Chondrocyte (in vitro differentiated cells): ENCODE measurements around the gene SLIT3. TPM values are rescaled to one million over a fixed set of nuclear protein-coding genes. Genes with fewer than 3 reads are reported as not detected.

Source experiments
- DNase-seq: peaks from one replicate; pipeline ENCODE4 v3.0.0; 2021; ENCODE audit warnings: mixed read lengths, low spot score
- H3K27ac Mint-ChIP-seq: one replicate; pipeline ENCODE4 v1.8.0; 2021; ENCODE audit warnings: mild to moderate bottlenecking, moderate library complexity, mixed read lengths; ENCODE audit not compliant: unreplicated experiment
- H3K27me3 Mint-ChIP-seq: 2 replicates; pipeline ENCODE4 v1.8.0; 2021; ENCODE audit warnings: low read depth, mixed read lengths
- H3K36me3 Mint-ChIP-seq: 2 replicates; pipeline ENCODE4 v1.8.0; 2021; ENCODE audit warnings: low read depth, mixed read lengths
- H3K4me1 Mint-ChIP-seq: 2 replicates; pipeline ENCODE4 v1.8.0; 2021; ENCODE audit warnings: low read depth, mild to moderate bottlenecking, mixed read lengths
- H3K4me3 Mint-ChIP-seq: one replicate; pipeline ENCODE4 v1.8.0; 2021; ENCODE audit warnings: mild to moderate bottlenecking, moderate library complexity, mixed read lengths; ENCODE audit not compliant: unreplicated experiment
- H3K9me3 Mint-ChIP-seq: 2 replicates; pipeline ENCODE4 v1.8.0; 2021; ENCODE audit warnings: low read depth, mixed read lengths
- total RNA-seq: library from RNA; stranded (reverse); gene quantifications from 3 replicates; pipeline ENCODE4 v1.2.1, GENCODE V29; 2021
- TF ChIP-seq, protein P1 (sequence below): fragments of 200-600 bp; sonication (generic); IDR thresholded peaks from 2 replicates; pipeline ENCODE4 v1.5.0; 2021; ENCODE audit warnings: antibody characterized with exemption, mild to moderate bottlenecking, moderate library complexity

Gene SLIT3
- total RNA-seq, 1 donor from 2014 or later, result 116 TPM

DNA sequence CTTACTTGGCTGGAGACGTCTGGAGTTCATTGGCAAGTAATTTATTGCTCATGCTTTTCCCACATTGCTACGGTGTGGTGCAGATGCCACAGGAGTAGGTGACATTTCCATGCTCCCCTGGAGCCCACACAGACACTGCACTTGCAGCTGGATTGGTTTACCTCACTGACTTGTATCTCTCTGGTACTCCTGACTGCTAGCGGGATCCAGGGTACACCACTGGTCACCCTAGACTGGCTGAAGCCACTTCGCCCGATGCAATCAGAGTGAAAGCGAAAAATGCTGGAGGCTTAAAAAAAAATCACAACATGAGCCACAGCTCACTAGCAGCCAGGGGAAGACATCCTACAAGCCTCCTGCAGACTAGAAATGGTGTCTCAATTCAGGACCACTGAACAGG, 32.6 kb upstream of the SLIT3 start:
- no peak overlapping the region for H3K4me3 Mint-ChIP-seq
- H3K4me1 Mint-ChIP-seq, result peaks cover 4% of the 10 kb centered on the region
- no peak overlapping the region for H3K27ac Mint-ChIP-seq
- peaks cover 2% of the 10 kb centered on the region for H3K27me3 Mint-ChIP-seq
- no peaks in the 10 kb centered on the region for H3K9me3 Mint-ChIP-seq
- TF ChIP-seq, protein P1, sequence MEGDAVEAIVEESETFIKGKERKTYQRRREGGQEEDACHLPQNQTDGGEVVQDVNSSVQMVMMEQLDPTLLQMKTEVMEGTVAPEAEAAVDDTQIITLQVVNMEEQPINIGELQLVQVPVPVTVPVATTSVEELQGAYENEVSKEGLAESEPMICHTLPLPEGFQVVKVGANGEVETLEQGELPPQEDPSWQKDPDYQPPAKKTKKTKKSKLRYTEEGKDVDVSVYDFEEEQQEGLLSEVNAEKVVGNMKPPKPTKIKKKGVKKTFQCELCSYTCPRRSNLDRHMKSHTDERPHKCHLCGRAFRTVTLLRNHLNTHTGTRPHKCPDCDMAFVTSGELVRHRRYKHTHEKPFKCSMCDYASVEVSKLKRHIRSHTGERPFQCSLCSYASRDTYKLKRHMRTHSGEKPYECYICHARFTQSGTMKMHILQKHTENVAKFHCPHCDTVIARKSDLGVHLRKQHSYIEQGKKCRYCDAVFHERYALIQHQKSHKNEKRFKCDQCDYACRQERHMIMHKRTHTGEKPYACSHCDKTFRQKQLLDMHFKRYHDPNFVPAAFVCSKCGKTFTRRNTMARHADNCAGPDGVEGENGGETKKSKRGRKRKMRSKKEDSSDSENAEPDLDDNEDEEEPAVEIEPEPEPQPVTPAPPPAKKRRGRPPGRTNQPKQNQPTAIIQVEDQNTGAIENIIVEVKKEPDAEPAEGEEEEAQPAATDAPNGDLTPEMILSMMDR, result no peak
- no peak for DNase-seq
- H3K36me3 Mint-ChIP-seq, result no peaks in the 10 kb centered on the region

DNA sequence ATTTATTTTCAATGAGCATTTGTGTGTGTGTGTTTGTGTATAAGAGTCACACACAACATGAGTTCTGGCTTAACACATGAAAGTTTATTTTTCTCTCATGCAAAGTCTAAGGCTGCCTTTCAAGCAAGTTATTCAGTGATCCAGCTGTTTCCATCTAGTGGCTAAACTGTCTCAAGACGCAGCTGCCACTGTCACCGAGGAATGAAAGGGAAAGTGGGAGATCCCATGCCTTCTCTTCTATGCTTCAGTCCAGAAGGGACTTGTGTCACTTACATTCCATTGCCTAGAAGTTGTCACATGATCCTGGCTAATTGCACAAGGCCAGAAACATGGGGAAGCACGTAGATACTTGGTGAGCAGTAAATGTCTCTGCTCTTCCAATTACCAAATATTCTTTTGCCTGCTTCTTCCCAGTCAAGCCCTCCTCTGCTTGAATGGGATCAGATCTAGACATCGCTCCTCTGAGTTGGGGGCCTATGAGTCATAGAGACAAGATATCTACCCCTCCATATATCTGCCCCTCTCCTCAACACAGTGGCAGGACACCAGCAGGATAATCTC, 30.4 kb upstream of the SLIT3 start:
- peaks cover 4% of the 10 kb centered on the region for H3K27me3 Mint-ChIP-seq
- H3K9me3 Mint-ChIP-seq, result peaks cover 8% of the 10 kb centered on the region
- TF ChIP-seq, protein P1, result peak; percentile 50
- H3K4me3 Mint-ChIP-seq, result no peak overlapping the region
- no peak for DNase-seq
- H3K4me1 Mint-ChIP-seq, result peaks cover 4% of the 10 kb centered on the region
- no peak overlapping the region for H3K27ac Mint-ChIP-seq
- no peaks in the 10 kb centered on the region for H3K36me3 Mint-ChIP-seq

GRCh38 chr5:169328401-169328800, 27.5 kb upstream of the SLIT3 start:
- H3K27me3 Mint-ChIP-seq, result peaks cover 19% of the 10 kb centered on the region
- peaks cover 11% of the 10 kb centered on the region for H3K9me3 Mint-ChIP-seq
- H3K4me1 Mint-ChIP-seq, result peaks cover 2% of the 10 kb centered on the region
- TF ChIP-seq, protein P1, result no peak
- H3K27ac Mint-ChIP-seq, result no peak overlapping the region
- H3K4me3 Mint-ChIP-seq, result no peak overlapping the region
- DNase-seq, result no peak
- no peaks in the 10 kb centered on the region for H3K36me3 Mint-ChIP-seq

DNA sequence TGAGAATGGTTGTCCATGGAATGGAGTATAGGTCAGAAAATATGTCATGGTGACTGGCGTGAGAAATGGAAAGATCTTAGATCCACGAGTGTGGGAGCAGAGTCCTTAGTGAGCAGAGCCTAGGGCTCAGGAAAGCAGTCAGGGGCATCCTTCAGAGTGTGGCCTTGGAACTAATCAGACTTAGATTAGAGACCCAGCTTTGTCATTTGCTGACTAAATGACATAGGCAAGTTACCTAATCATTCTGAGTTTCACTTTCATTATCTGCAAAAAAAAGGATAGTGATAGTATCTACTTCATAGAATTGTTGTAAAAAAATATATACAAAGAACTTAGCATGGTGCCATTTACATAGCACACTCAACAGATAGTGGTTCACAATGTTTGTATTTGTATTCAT, 24.3 kb upstream of the SLIT3 start:
- H3K27me3 Mint-ChIP-seq, result peaks cover 22% of the 10 kb centered on the region

GRCh38 chr5:169318556-169318955, 17.6 kb upstream of the SLIT3 start:
- no peak for DNase-seq
- Mint-ChIP-seq H3K36me3 (peaks cover 4% of the 10 kb centered on the region), H3K27me3 (peaks cover 46% of the 10 kb centered on the region), H3K4me3 (no peak overlapping the region), H3K9me3 (peaks cover 8% of the 10 kb centered on the region), H3K4me1 (no peaks in the 10 kb centered on the region), H3K27ac (no peak overlapping the region)
- TF ChIP-seq, protein P1, result no peak

More for the DNA sequence above, 24.3 kb upstream of the SLIT3 start:
- no peaks in the 10 kb centered on the region for H3K4me1 Mint-ChIP-seq
- TF ChIP-seq, protein P1, result no peak
- DNase-seq, result no peak
- H3K4me3 Mint-ChIP-seq, result no peak overlapping the region
- H3K9me3 Mint-ChIP-seq, result peaks cover 11% of the 10 kb centered on the region
- no peaks in the 10 kb centered on the region for H3K36me3 Mint-ChIP-seq
- H3K27ac Mint-ChIP-seq, result no peak overlapping the region
